ENCODE results near the gene ECSIT.

DNA sequence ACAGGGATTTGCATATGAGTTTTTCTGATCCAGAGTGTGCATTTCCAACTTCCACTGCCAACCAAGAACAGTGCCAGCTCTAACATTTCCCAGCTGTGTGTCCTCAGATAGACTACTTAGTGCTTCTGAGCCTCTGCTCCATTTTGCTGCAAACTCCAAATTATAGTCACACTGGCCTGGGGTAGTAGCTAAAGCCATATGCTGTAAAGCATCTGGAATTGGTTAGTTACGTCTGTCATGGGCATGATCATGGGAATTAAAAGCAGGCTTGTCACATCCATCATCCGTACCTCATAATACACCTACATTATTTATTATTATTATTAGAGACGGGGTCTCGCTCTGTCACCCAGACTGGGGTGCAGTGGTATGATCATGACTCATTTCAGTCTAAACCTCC, 55.2 kb downstream of the ECSIT start:
- no peak for TF ChIP-seq POLR2A (IDR thresholded peaks at IDR 0.05)
- TF ChIP-seq, protein P1, sequence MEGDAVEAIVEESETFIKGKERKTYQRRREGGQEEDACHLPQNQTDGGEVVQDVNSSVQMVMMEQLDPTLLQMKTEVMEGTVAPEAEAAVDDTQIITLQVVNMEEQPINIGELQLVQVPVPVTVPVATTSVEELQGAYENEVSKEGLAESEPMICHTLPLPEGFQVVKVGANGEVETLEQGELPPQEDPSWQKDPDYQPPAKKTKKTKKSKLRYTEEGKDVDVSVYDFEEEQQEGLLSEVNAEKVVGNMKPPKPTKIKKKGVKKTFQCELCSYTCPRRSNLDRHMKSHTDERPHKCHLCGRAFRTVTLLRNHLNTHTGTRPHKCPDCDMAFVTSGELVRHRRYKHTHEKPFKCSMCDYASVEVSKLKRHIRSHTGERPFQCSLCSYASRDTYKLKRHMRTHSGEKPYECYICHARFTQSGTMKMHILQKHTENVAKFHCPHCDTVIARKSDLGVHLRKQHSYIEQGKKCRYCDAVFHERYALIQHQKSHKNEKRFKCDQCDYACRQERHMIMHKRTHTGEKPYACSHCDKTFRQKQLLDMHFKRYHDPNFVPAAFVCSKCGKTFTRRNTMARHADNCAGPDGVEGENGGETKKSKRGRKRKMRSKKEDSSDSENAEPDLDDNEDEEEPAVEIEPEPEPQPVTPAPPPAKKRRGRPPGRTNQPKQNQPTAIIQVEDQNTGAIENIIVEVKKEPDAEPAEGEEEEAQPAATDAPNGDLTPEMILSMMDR (IDR thresholded peaks at IDR 0.05) = no peak

Data from lower leg skin (tissue), 3 donors.